HL-60/S4 (cell line): Measurements from ENCODE around the gene MS4A10.
"Not testable (repeated sequence)": the region's sequence is repeated elsewhere in the genome, so short reads cannot be mapped to it uniquely, and the experiment has no call there.

Source experiments
- in situ Hi-C: fragments of 300-500 bp; cut with MboI; formaldehyde crosslinking; loops from 2 replicates; pipeline ENCODE4 v1.14.3; 2022; ENCODE audit warnings: low sequenced_read_pairs

MS4A10 gene

DNA sequence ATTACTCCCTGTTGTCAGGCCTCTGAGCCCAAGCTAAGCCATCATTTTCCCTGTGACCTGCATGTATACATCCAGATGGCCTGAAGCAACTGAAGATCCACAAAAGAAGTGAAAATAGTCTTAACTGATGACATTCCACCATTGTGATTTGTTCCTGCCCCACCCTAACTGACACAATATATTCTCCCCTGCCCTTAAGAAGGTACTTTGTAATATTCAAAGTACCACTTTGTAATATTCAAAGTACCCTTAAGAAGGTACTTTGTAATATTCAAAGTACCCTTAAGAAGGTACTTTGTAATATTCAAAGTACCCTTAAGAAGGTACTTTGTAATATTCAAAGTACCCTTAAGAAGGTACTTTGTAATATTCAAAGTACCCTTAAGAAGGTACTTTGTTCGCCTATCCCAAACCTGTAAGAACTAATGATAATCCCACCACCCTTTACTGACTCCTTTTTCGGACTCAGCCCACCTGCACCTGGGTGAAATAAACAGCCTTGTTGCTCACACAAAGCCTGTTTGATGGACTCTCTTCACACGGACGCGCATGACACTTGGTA lies 38.7 kb downstream of the MS4A10 start:
- in situ Hi-C loops, result not testable (repeated sequence)

DNA sequence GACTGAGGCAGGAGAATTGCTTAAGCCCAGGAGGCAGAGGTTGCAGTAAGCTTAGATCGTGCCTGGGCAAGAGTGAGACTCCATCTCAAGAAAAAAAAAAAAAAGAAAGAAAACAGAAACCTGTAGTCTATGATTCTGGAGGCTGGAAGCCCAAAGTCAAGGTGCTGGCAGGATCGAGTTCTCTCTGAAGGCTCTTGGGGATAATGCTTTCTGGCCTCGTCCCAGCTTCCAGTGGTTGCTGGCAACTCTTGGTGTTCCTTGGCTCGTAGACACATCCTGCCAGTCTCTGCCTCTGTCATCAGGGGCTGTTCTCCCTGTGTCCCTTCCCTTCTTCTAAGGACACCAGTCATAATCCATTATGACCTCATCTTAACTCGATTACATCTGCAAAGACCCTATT lies 40.0 kb downstream of the MS4A10 start:
- in situ Hi-C loops, result loop anchor here (25.0 kb wide), 1 partner anchor 362 kb away; no protein-coding TSS in a partner anchor

DNA sequence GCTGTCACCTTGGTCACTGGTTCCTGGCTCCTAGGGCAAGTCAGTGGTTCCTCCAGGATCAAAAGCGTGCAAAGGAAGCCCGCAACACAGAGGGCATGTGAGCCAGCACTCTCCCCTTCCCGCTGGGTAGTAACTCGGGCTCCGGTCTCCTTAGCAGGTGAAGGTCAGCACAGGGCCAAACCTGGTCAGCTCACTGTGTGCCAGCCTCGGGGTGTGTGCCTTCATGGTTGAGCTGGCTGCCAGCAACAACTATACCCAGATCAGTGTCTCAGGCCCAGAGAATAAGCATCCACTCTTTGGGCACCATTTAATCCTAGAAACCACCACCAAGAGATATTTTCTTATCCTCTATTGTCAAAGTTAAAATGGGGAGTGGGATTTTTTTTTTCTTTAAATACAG lies 40.7 kb downstream of the MS4A10 start:
- in situ Hi-C loops, result loop anchor here (25.0 kb wide), 1 partner anchor 362 kb away; no protein-coding TSS in a partner anchor

DNA sequence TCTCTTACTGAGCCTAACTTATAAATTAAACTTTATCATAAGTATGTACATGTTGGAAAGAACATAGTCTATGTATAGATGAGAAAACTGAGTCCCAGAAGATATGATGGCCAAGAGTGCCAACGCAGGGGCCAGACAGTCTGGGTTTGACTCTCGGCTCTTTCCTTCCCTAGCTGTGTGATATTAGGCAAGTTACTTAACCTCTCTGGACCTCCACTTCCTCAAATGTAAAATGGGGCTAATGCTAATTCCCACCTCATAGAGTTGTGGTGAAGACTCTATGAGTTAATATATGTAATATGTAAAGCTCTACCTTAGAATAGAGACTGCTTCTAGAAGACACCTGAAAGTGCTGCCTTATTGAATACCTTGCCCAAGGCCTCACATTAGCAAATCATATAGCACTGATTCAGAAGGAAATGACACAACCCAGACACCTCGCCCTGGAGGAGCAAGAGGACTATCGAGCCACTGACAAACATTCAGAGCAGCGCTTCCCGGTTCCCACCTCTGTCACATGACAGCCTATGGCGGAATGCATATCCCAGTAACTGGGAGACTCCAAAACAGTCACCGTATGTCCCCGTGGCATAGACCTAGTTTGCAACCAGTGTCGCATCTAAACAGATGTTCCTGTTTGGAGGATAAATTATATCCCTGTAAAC lies 45.5 kb downstream of the MS4A10 start:
- in situ Hi-C loops, result loop anchor here (25.0 kb wide), 1 partner anchor 357 kb away; no protein-coding TSS in a partner anchor

DNA sequence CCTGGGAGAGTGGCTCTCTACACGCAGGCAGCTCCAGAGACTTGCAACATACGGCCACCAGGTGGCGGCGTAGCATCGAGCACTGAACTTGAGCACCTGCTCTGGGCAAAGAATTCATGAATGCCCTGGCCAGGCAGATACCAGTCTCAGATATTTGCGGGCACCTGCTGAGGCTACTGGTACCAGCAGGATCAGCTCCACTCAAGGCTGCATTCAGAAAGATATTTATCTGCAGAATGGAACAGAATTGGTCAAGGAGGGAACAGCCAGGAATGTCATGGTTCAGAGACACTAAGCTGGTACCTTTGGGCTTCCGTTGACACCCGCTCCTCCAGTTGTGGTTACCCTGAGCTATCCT lies 46.0 kb downstream of the MS4A10 start:
- in situ Hi-C loops, result loop anchor here (25.0 kb wide), 1 partner anchor 356 kb away; no protein-coding TSS in a partner anchor

DNA sequence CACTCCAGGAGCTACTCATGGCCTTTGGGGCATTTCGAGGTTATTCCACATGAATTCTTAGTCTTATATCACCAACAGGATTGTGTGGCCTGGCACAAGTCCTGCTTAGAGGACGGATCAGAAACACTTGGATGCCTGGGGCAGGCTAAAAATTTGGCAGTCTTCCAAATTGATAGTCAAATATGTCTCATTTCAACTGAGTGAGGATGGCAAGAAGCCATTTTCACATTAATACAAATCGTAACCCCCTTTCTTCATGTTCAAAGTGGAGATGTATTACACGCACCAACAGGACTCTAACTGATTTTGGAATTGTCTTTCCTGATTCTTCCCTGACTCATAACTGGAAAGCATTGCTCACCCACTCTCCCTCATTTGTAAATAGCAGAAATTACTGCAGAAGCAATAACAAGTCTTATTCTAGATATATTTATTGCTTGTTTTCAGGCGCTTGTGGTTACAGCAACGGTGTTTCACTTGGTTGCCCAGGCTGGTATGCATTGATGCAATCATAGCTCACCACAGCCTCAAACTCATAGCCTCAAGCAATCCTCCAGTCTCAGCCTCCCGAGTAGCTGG lies 46.5 kb downstream of the MS4A10 start:
- in situ Hi-C loops, result loop anchor here (25.0 kb wide), 1 partner anchor 356 kb away; no protein-coding TSS in a partner anchor

DNA sequence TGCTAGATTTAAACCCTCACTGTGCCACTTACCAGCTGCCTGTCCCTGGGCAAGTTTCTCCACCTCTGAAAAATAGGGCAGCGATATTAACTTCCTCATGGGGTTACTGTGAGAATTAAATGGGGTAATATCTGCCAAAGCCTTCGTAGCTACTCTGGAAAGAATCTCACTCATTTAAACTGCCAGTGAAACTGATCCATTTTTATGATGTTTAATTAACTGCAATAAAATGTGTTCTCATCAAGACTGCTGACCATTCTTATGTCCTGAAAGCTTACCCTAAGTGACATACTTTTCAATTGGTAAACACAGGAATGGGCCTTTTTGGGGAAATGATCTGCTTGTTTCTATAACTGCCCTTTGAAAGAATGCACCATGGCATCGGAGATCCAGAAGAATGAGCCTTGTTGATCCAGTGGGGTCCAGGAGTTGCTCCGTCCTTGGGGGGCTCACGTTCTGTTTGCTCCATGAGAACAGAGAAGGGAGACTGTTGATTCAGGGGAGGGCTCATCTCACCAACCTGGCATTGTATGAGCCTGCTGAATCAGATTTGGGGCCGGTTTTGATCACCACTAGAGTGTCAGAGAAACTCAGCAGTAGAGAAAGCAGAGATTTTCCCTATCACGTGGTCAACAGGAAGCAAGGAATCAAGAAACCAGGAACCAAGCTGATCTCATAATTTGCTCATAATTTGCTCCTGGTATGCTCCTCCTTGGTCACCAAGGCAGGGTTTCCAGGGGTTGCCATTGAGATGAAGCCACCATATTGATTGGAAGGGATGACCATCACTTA lies 49.8 kb downstream of the MS4A10 start:
- in situ Hi-C loops, result loop anchor here (5.0 to 25.0 kb wide), 2 partner anchors 57 to 352 kb away; no protein-coding TSS in a partner anchor

DNA sequence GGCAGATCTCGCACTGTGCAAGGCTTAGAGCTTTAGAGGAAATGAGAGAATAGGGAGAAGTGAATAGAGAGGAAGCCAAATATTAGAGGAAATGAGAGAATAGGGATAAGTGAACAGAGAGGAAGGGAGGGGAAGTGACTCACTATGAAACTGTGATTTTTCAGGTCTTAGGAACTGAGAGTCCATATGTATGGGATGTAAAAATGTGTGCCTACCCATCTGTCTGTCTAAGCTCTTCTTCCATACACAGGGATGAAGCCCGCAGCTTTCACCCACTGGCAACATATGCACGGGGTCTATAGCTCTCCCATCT lies 50.4 kb downstream of the MS4A10 start:
- in situ Hi-C loops, result loop anchor here (5.0 to 25.0 kb wide), 2 partner anchors 57 to 352 kb away; no protein-coding TSS in a partner anchor

DNA sequence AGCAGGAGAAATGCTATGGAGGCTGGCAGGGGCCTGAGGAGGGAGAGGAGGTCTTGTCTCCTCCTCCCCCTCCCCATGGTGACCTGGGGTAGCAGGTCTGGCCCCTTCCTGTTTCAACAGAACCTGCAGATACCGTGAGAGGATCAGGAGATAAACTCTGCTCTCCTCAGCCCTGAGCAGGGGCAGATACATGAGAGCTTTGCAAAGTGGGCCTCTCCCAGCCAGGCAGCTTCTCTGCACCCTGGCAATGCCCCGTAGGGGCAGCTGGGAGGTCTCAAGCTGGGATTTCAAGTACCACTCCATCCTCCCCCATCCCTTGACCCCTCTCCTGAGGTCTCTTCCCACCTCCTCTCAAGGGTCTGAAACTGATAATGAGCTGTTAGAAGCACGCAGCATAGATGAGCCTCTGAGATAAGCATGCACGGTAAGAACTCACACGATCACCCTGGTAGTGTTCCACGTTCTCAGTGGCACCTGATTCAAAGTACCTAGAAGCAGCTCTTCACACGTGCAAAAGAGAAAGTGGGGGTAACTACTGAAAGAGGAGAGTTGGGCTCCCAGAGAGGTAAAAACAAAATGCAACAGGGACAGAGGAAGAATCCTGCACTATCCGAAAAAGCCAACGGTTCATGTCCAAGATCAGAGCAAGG lies 51.9 kb downstream of the MS4A10 start:
- in situ Hi-C loops, result loop anchor here (5.0 to 25.0 kb wide), 2 partner anchors 55 to 350 kb away; no protein-coding TSS in a partner anchor

DNA sequence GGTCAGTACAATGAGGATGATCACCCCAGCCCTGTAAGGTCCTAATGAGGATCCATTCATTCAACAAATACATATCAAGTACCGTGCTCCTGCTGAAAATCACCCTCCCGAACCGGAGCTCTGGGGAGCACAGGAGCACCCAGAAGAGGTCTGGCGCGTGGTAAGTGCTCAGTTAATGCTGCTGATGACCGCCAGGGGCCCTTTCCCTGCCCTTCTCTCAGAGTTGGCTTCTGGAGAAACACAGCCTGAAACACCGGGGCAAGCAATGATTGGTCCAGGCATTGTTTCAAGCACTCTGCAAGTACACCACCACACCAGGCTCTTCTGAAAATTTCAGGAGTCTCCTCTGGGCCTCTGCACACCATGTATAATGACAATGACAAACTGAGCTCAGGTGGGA lies 53.0 kb downstream of the MS4A10 start:
- in situ Hi-C loops, result loop anchor here (5.0 to 25.0 kb wide), 2 partner anchors 54 to 349 kb away; no protein-coding TSS in a partner anchor

DNA sequence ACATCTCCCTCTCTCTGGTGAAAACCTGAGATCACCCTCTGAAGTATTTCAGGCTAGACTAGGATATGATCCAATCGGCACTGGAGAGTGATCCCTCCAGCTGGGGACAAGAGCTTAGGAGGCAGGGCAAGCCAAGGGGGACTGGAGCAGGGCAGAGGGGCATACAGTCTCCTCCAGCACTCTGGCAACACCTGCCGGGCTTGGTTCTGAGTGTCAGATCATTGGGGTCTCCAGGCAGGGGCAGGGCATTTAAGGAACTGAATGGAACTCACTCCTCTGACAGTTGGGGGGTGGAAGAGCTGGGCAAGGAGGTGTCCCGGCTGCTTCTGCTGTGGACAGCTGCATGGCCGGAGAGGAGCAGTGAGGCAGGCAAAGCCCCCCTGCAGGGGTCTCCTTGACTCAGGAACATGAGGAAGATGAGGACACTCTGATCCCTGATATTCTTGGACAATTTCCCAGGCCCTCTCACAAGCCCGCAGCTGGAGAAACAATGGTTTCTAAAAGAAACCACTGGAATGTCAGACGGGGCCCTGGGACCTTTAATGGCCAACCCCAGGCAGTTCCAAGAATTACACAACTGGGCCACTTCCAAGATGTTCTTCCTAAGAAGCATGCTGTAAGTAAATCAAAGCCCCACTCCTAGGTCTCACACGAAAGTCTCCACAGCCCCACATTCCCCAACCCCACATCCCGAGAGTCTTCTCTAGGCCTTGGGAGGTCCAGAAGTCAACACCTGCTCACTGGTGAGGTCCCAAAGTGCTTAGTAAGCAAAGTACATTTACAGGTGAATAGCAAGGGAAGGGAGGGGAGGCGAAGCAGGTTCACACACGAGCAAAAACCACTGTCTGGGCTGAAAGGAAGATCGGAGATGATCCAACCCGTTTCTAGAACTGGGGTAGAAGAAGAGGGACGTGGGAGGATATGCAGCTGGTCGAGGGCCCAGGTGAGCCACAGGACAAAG lies 55.6 kb downstream of the MS4A10 start:
- in situ Hi-C loops, result loop anchor here (25.0 kb wide), 1 partner anchor 347 kb away; no protein-coding TSS in a partner anchor

DNA sequence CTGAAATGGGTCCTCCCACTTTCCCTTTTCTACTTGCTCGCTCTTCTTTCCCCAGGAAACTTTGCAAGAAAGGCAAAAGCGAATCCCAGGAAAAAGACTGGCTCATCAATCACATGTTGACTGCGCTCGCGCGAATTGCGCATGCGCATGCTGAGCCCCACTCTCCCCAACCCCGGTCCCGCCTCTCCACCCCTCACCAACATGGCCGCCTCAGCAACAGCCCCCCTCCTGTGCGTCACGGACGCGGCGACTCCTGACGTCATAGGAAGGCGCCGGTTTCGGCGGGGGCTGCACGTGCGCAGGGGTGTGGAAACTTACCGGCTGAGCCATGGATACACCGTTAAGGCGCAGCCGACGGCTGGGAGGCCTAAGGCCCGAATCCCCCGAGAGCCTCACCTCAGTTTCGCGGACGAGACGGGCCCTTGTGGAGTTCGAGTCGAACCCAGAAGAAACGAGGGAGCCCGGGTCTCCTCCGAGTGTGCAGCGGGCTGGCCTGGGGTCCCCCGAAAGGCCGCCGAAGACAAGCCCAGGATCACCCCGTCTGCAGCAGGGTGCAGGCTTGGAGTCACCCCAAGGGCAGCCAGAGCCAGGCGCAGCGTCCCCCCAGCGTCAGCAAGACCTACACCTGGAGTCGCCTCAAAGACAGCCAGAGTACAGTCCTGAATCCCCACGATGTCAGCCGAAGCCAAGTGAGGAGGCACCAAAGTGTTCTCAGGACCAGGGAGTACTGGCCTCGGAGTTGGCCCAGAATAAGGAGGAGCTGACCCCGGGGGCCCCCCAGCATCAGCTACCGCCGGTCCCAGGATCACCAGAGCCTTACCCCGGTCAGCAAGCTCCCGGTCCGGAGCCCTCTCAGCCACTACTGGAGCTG lies 56.9 kb downstream of the MS4A10 start, which contains the start of gene CCDC86:
Gene CCDC86, plus strand, starts transcription at position 317 of the 871 bp plus-strand sequence. Its CDS starts 12 bp downstream, at position 329.
- in situ Hi-C loops, result loop anchor here (25.0 kb wide), 1 partner anchor 345 kb away; no protein-coding TSS in a partner anchor

DNA sequence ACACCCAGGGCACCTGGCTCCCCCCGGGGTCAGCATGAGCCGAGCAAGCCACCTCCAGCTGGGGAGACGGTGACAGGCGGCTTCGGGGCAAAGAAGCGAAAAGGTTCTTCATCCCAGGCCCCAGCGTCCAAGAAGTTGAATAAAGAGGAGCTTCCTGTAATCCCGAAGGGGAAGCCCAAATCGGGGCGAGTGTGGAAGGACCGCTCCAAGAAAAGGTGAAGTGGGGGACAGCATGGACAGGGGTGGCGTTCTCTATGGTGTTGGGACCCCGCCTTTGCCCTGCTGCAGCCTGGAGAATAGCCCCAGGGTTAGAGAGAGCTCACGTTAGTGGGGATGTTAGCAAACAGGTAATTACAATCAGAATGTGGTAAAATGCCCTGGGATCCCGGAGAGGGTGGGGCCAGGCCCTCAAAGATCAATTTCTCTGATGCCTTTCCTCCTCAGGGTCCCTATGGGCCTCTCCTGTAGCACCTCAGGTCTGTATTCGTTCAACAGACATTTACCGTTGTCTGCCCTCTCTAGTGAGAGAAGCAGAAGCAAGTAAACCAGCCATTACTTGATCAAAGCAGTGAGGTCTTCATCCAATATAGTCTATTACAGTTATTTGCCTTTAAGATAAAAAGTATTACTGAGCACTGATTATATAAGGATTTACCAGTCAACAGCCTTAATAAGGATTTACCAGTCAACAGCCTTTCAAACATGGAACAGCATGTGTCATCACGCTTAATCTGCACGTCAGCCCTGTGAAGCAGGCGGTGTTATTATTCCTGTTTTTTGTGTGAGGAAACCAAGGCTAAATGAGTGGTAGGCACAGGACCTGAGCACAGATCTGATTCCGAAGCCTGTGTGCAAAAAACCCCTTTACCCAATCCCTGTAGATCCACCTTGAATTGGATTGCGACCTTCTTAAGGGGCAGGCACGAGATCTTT lies 57.8 kb downstream of the MS4A10 start:
- in situ Hi-C loops, result loop anchor here (25.0 kb wide), 1 partner anchor 344 kb away; no protein-coding TSS in a partner anchor

DNA sequence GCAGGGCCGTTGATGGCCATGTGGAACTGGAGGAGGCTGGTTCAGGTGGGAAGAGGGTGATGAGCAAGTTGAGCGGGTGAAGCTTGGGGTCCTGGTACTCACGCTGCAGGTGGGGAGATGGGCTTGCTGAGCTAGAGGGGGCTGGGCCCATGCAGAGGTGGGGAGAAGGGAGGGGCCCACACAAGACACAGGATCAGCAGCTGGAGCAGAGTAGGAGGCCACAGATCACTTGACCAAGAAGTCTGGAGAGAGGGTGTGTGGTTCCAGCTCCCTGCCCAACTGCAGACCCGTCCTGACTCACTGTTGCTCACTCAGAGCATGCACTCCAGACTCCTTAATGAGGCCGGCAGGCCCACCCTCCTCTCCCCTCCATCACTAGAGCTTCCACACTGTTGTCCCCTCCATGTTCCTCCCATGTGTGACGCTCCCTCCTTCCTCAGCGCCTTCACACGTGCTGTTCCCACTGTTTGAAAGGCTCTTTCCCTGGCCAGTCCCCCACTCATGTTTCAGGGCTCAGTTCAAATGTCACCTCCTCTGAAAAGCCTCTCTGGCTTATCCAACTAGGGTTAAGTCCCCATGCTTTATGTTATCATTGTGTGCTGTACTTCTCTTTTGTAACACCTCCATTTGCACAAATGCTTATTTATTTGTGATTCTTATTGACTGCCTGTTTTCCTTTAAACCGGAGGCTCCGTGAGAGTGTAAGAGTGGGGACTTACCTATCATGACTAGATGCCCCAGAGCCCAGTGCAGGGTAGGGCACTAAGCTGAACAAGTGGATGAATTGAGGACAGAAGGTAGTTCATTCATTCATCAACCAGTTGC lies 59.1 kb downstream of the MS4A10 start:
- in situ Hi-C loops, result loop anchor here (25.0 kb wide), 1 partner anchor 343 kb away; no protein-coding TSS in a partner anchor

DNA sequence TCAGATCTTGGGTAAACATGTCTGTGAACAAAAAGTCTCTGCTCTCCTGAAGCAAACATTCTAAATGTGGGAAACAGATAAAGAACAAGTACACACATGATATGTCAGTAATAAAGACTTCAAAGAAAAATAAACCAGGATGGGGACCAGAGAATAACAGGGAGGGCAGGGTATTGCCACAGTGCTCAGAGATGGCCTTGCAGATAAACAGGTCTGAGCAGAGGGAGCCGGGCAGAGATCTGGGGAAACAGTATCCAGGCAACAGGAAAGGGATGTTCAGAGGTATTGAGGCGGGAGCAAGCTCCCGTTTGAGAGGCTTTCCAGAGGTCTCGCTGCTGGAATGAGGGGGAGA lies 59.7 kb downstream of the MS4A10 start:
- in situ Hi-C loops, result loop anchor here (25.0 kb wide), 1 partner anchor 342 kb away; no protein-coding TSS in a partner anchor

DNA sequence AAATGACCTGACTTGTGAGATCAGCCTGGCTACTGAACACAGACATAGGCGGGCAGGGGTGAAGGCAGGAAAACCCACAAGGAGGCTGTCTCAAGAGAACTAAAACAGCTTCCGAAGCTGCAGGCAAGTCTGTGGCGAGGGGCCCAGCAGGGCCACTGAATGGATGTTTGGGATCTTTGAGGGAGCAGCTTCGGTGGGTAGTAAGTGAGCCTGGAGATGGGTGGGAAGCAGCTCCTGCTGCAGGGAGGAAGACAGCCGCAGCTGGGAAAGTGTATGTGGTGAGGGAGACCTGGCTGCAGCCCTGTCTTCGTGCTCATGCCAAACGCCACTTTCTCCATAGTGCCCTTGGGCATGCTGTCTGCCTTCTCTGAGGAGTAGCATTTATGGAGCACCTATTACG lies 60.2 kb downstream of the MS4A10 start:
- in situ Hi-C loops, result loop anchor here (25.0 kb wide), 1 partner anchor 342 kb away; no protein-coding TSS in a partner anchor
